ENCODE measurements around the gene CCDC80. TPM values are rescaled to one million over a fixed set of nuclear protein-coding genes. Genes with fewer than 3 reads are reported as not detected.

CCDC80 gene
- total RNA-seq, 3 donors from 2014 or later (not counting 1 experiment from before 2014, with no cell fraction given) = 0.08 TPM; not detected in 2

DNA sequence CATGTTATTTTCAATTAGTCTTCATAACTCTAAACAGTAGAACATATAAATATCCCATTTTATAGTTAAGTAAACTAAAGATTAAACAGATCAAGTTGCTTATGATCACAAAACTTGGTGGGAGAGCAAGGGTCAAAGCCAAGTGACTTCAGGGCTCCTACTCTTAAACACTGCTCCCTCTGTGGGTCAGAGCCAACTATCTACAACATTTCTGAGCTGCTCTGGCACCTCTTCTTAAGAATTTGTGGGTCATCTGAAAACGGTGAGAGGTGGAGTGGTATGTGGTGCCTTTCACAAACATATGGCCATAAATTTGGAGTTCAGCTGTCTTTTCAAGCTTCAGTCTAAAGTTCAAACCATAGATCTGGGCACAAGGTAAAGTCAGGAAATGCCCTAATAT is 90.1 kb downstream of the CCDC80 start:
- Histone ChIP-seq H3K27me3 (ENCODE audit: control insufficient read depth, insufficient read depth, low read length) (no peaks in the 10 kb centered on the region), H3K27ac (ENCODE audit: low read length) (no peak overlapping the region), H3K4me1 (ENCODE audit: control insufficient read depth, insufficient read depth, low read length) (peaks cover 2% of the 10 kb centered on the region), H3K36me3 (ENCODE audit: control insufficient read depth, insufficient read depth, low read length) (peaks cover 39% of the 10 kb centered on the region), H3K9me3 (ENCODE audit: control insufficient read depth, insufficient read depth, low read length) (no peaks in the 10 kb centered on the region), H3K4me3 (ENCODE audit: low read length) (no peak overlapping the region)
- Mint-ChIP-seq H3K27me3 (ENCODE audit: low read depth in 2 of 2) (no peaks in the 10 kb centered on the region), H3K9me3 (no peaks in the 10 kb centered on the region), H3K4me3 (no peak overlapping the region), H3K4me1 (peaks cover 25 to 37% of the 10 kb centered on the region in 2 donors), H3K36me3 (peaks cover 18% of the 10 kb centered on the region), H3K27ac (peak overlapping the region in 1 of 2 donors; percentile 38)
- intact Hi-C loops (cut with micrococcal nuclease) = no loop called here
- TF ChIP-seq, protein P1, sequence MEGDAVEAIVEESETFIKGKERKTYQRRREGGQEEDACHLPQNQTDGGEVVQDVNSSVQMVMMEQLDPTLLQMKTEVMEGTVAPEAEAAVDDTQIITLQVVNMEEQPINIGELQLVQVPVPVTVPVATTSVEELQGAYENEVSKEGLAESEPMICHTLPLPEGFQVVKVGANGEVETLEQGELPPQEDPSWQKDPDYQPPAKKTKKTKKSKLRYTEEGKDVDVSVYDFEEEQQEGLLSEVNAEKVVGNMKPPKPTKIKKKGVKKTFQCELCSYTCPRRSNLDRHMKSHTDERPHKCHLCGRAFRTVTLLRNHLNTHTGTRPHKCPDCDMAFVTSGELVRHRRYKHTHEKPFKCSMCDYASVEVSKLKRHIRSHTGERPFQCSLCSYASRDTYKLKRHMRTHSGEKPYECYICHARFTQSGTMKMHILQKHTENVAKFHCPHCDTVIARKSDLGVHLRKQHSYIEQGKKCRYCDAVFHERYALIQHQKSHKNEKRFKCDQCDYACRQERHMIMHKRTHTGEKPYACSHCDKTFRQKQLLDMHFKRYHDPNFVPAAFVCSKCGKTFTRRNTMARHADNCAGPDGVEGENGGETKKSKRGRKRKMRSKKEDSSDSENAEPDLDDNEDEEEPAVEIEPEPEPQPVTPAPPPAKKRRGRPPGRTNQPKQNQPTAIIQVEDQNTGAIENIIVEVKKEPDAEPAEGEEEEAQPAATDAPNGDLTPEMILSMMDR (IDR thresholded peaks at IDR 0.05) = no peak
- ATAC-seq (no peak), DNase-seq (no peak)
- 82% methylated on average over 1 of the region's 1 CpG for WGBS (ENCODE audit: insufficient coverage)

Other genes starting within 250 kb of the CCDC80 start
- gene BTLA, start 141.7 kb downstream of the CCDC80 start, total RNA-seq = 1 to 10 TPM in 1 of 3 donors, under 1 TPM in 2; 0.56 to 4.0 (median 0.59) TPM
- 10 to 100 TPM; 49.4 to 53.6 (median 52.0) TPM for gene ATG3, start 79.2 kb downstream of the CCDC80 start, total RNA-seq
- 10 to 100 TPM; 10.5 to 17.4 (median 11.2) TPM for gene SLC35A5, start 79.1 kb downstream of the CCDC80 start, total RNA-seq
- 1 to 10 TPM in 1 of 3 donors, not detected in 2; 1.3 TPM for gene CD200R1L, start 205.7 kb upstream of the CCDC80 start, total RNA-seq

All from natural killer cell (primary cell).